Adipose tissue (tissue), 3 donors: ENCODE results near the gene ASIC4. TPM values are rescaled to one million over a fixed set of nuclear protein-coding genes. Genes with fewer than 3 reads are reported as not detected.

ENCODE experiments used
- H3K27ac ChIP-seq: one replicate; pipeline ENCODE4 v1.5.1; 2013; ENCODE audit warnings: low read depth, low read length
- WGBS, 3 donors: extraction: QIAGEN DNeasy Blood & Tissue Kit; methylation state at CpG; one replicate each; pipeline ENCODE4 v1.1.7; 2013; 5-methylcytosine and 5-hydroxymethylcytosine counted together
- polyA plus RNA-seq, 3 donors: library from polyadenylated mRNA; stranded (reverse); fragments of 200-250 nt; gene quantifications; one replicate each; pipeline ENCODE4 v1.2.3, GENCODE V29; 2013
- donor health status: healthy with polysubstance abuse.
- donor health status: Bipolar disorder and iron deficiency.
- donor health status: healthy.

The ASIC4 gene
- polyA plus RNA-seq, 3 donors, result 0.02 to 0.11 TPM; not detected in 1

- WGBS, 3 donors, result 82 to 84% (median 84%) methylated on average over 6 of the region's 6 CpGs
- H3K27ac ChIP-seq, result no peak overlapping the region
Measured at GRCh38 chr2:219569635-219570034, 55.4 kb downstream of the ASIC4 start.

- H3K27ac ChIP-seq, result no peak overlapping the region
- WGBS, 3 donors, result 12 to 18% (median 13%) methylated on average over 81 to 95 of the region's 95 CpGs
Measured at GRCh38 chr2:219570194-219570923, 56.1 kb downstream of the ASIC4 start.

- H3K27ac ChIP-seq, result no peak overlapping the region
- WGBS, 3 donors, result 0 to 2% (median 1%) methylated on average over 34 to 53 of the region's 55 CpGs
Measured at GRCh38 chr2:219570924-219571310, 56.6 kb downstream of the ASIC4 start.

- WGBS, 3 donors, result 3 to 10% (median 8%) methylated on average over 39 to 42 of the region's 42 CpGs
- no peak within 1 kb of the TSS for H3K27ac ChIP-seq
Measured at GRCh38 chr2:219571311-219572236, 57.3 kb downstream of the ASIC4 start, which contains the start of gene OBSL1. Gene OBSL1, minus strand, starts transcription at chr2:219571539. Its CDS starts 307 bp downstream, at chr2:219571232.

- WGBS, 3 donors, result 76 to 90% (median 89%) methylated on average over 13 of the region's 13 CpGs
- H3K27ac ChIP-seq, result no peak within 1 kb of the TSS
Measured at GRCh38 chr2:219572237-219573001, 58.1 kb downstream of the ASIC4 start, which contains the start of gene INHA. Gene INHA, plus strand, starts transcription at chr2:219572310. Its CDS starts 65 bp downstream, at chr2:219572375.

- no peak overlapping the region for H3K27ac ChIP-seq
- whole genome bisulfite sequencing, 3 donors, result 76 to 83% (median 80%) methylated on average over 5 of the region's 5 CpGs
Measured at GRCh38 chr2:219573166-219573565, 58.9 kb downstream of the ASIC4 start.

- no peak overlapping the region for H3K27ac ChIP-seq
- WGBS, 3 donors, result 82 to 92% (median 86%) methylated on average over 22 of the region's 22 CpGs
Measured at GRCh38 chr2:219574484-219575311, 60.4 kb downstream of the ASIC4 start.

- 74 to 88% (median 84%) methylated on average over 6 of the region's 6 CpGs for WGBS, 3 donors
- no peak overlapping the region for H3K27ac ChIP-seq
Measured at GRCh38 chr2:219575566-219576504, 61.6 kb downstream of the ASIC4 start.

GRCh38 chr2:219576505-219577388 is 62.5 kb downstream of the ASIC4 start:
- WGBS, 3 donors, result 34 to 48% (median 38%) methylated on average over 15 of the region's 15 CpGs
- H3K27ac ChIP-seq, result no peak overlapping the region

GRCh38 chr2:219578811-219579613 is 64.7 kb downstream of the ASIC4 start:
- WGBS, 3 donors, result 72 to 84% (median 72%) methylated on average over 8 of the region's 8 CpGs
- no peak overlapping the region for H3K27ac ChIP-seq

- no peak overlapping the region for H3K27ac ChIP-seq
- WGBS, 3 donors, result 70 to 86% (median 85%) methylated on average over 2 of the region's 2 CpGs
Measured at GRCh38 chr2:219581346-219581745, 67.1 kb downstream of the ASIC4 start.
